Testis (tissue), 3 donors: Measurements from ENCODE around the gene VAV2. TPM values are rescaled to one million over a fixed set of nuclear protein-coding genes. Genes with fewer than 3 reads are reported as not detected.
A peak's percentile ranks its signal among the peaks of the same experiment; 100 is the strongest.

Source experiments
- DNase-seq: peaks from one replicate; pipeline ENCODE4 v3.0.0-alpha.2; 2019
- H3K27ac ChIP-seq, 2 donors: fragments of 200-600 bp; sonication (generic); one replicate each; pipeline ENCODE4 v1.5.1; 2019
- H3K27me3 ChIP-seq: fragments of 200-600 bp; sonication (generic); one replicate; pipeline ENCODE4 v1.5.1; 2019
- H3K36me3 ChIP-seq: fragments of 200-600 bp; sonication (generic); one replicate; pipeline ENCODE4 v1.5.1; 2017; ENCODE audit warnings: low read depth; ENCODE audit errors: missing control alignments
- H3K4me1 ChIP-seq: fragments of 200-600 bp; sonication (generic); one replicate; pipeline ENCODE4 v1.5.1; 2019
- H3K4me3 ChIP-seq, 2 donors: fragments of 200-600 bp; sonication (generic); one replicate each; pipeline ENCODE4 v1.5.1; 2017 to 2019
- H3K9me3 ChIP-seq: fragments of 200-600 bp; sonication (generic); one replicate; pipeline ENCODE4 v1.5.1; 2017
- POLR2A ChIP-seq: fragments of 450-650 bp; IDR thresholded peaks from one replicate; pipeline ENCODE4 v1.6.1; 2017; ENCODE audit warnings: antibody characterized with exemption, mild to moderate bottlenecking, moderate library complexity
- WGBS, 2 donors: methylation state at CpG; one replicate each; pipeline ENCODE4 v1.1.5; 2018; 5-methylcytosine and 5-hydroxymethylcytosine counted together
- intact Hi-C: fragments of 100-400 bp; cut with DNase I; formaldehyde crosslinking; loops from one replicate; pipeline ENCODE4 v1.15.1; 2023; ENCODE audit warnings: low total_unique reads
- polyA plus RNA-seq: library from polyadenylated mRNA; stranded (reverse); fragments of 350-450 nt; fragmentation: Illumina TruSeq; extraction: RNeasy Lipid Tissue Mini Kit (QIAGEN cat#74804); gene quantifications from one replicate; pipeline ENCODE4 v1.2.3, GENCODE V29; 2014; ENCODE audit warnings: low read depth, low replicate concordance; ENCODE audit not compliant: insufficient read depth
- total RNA-seq, 2 donors: library from RNA; depleted of rRNA; stranded (reverse); fragments of >200 nt; gene quantifications; one replicate each; pipeline ENCODE4 v1.2.3, GENCODE V29; 2016
- TF ChIP-seq, protein P1 (sequence below), 3 experiments: fragments of 450-650 bp in 2 of 3; fragments of 200-600 bp in 1 of 3; sonication (generic) in 1 of 3; IDR thresholded peaks; one replicate each; pipeline ENCODE4 v1.5.1; 2016 to 2019; ENCODE audit warnings: antibody characterized with exemption in 3 of 3, mild to moderate bottlenecking in 2 of 3, moderate library complexity in 1 of 3

Gene VAV2
- total and polyA plus RNA-seq, 3 donors from 2014 or later, result 11.0 to 14.1 (median 12.2) TPM

GRCh38 chr9:134027561-134027960 is 35.4 kb upstream of the VAV2 start:
- intact Hi-C loops, result no loop called here
- no peak for TF ChIP-seq POLR2A
- TF ChIP-seq, protein P1, sequence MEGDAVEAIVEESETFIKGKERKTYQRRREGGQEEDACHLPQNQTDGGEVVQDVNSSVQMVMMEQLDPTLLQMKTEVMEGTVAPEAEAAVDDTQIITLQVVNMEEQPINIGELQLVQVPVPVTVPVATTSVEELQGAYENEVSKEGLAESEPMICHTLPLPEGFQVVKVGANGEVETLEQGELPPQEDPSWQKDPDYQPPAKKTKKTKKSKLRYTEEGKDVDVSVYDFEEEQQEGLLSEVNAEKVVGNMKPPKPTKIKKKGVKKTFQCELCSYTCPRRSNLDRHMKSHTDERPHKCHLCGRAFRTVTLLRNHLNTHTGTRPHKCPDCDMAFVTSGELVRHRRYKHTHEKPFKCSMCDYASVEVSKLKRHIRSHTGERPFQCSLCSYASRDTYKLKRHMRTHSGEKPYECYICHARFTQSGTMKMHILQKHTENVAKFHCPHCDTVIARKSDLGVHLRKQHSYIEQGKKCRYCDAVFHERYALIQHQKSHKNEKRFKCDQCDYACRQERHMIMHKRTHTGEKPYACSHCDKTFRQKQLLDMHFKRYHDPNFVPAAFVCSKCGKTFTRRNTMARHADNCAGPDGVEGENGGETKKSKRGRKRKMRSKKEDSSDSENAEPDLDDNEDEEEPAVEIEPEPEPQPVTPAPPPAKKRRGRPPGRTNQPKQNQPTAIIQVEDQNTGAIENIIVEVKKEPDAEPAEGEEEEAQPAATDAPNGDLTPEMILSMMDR (IDR thresholded peaks at IDR 0.05), result no peak
- Histone ChIP-seq H3K9me3 (no peaks in the 10 kb centered on the region), H3K4me3 (no peak overlapping the region), H3K27ac (no peak overlapping the region), H3K27me3 (no peaks in the 10 kb centered on the region), H3K4me1 (peaks cover 15% of the 10 kb centered on the region), H3K36me3 (no peaks in the 10 kb centered on the region)
- DNase-seq, result no peak
- WGBS, 2 donors, result 92 to 97% methylated on average over 4 to 7 of the region's 7 CpGs

DNA sequence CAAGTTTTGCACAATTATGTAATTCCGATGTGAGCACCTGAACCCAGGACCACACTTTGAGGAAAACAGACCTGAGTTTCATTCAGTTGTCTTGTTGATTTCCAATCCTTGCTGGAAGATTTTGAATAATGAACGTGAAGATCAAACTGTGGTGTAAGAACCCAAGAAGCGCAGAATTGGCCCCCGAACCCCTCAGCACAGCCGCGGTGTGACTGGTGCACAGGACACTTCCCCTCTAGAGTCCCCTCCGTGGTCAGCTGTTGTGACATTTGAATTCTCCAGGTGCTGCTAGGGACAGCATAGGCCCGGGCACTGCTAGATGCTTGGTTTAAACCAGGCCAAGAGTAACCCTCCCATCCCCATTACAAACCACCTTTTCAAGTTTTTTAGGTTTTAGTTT is 34.9 kb upstream of the VAV2 start:
- peaks cover 15% of the 10 kb centered on the region for H3K4me1 ChIP-seq
- H3K9me3 ChIP-seq, result no peaks in the 10 kb centered on the region
- H3K4me3 ChIP-seq, result no peak overlapping the region
- no peak for DNase-seq
- no peak for TF ChIP-seq POLR2A
- TF ChIP-seq, protein P1 (IDR thresholded peaks at IDR 0.05), result no peak
- no peaks in the 10 kb centered on the region for H3K36me3 ChIP-seq
- H3K27ac ChIP-seq, result no peak overlapping the region
- WGBS, 2 donors, result 82 to 85% methylated on average over 8 of the region's 8 CpGs
- intact Hi-C loops, result no loop called here
- H3K27me3 ChIP-seq, result no peaks in the 10 kb centered on the region

GRCh38 chr9:134026581-134026980 is 34.5 kb upstream of the VAV2 start:
- intact Hi-C loops, result no loop called here
- Histone ChIP-seq H3K27ac (peak overlapping the region in 1 of 2 donors; percentile 83), H3K27me3 (no peaks in the 10 kb centered on the region), H3K4me1 (peaks cover 15% of the 10 kb centered on the region), H3K9me3 (no peaks in the 10 kb centered on the region), H3K4me3 (no peak overlapping the region), H3K36me3 (no peaks in the 10 kb centered on the region)
- 59 to 63% methylated on average over 18 of the region's 18 CpGs for WGBS, 2 donors
- no peak for DNase-seq
- no peak for TF ChIP-seq POLR2A

DNA sequence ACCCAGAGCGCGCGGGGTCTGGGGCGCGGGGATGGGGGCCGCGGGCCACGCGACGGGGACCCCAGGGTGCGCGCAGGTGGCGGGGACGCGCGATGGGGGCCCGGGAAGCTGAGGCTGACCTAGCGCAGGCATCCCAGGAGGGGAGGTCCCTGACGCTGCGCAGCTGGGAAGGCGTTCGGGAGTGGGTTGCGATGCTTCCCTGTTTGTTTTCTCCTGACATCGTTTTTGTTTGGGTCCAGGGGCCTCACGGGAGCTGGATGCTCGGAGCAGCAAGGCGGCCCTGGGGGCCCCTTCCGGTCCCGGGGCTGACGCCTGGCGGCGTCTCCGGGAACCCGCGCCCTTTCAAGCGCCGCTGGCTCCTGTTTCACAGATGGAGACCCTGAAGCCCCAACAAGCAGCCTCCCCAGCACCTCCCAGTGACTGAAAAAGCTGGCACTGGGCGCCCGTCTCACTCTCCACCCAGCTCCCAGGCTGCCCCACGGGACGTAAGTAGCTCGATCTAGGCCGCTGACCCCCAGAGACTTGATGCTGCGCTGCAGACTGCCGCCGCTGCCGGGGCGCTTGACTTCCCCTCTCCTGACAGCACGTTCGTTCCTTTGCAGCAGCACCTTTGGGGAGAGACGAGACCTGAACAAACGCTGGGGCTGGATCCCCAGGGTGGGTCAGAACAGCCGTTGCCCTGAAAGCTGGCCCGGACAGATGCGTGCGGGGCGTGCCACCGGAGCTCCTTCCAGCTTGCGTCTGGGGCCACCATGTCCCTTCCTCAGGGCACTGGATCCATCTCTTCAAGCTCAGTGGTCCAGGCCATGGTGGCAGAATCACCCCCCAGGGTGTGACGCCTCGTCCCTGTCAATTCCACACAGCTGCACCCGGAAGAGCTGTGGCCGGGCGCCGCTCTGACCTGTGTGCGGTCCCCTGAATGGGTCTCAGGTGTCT is 33.8 kb upstream of the VAV2 start:
- WGBS, 2 donors, result 0 to 11% methylated on average over 12 to 66 of the region's 66 CpGs
- H3K27me3 ChIP-seq, result no peaks in the 10 kb centered on the region
- intact Hi-C loops, result no loop called here

More for the DNA sequence above, 33.8 kb upstream of the VAV2 start:
- TF ChIP-seq, protein P1 (IDR thresholded peaks at IDR 0.05), result no peak
- no peak for TF ChIP-seq POLR2A
- H3K36me3 ChIP-seq, result no peaks in the 10 kb centered on the region
- peaks cover 15% of the 10 kb centered on the region for H3K4me1 ChIP-seq
- no peaks in the 10 kb centered on the region for H3K9me3 ChIP-seq
- peak overlapping the region; percentile 63 to 83 for H3K27ac ChIP-seq
- H3K4me3 ChIP-seq, result peak overlapping the region; percentile 85 to 86
- DNase-seq, result peak; percentile 29
